Neural cell (in vitro differentiated cells): ENCODE data around the gene NT5E. TPM values are rescaled to one million over a fixed set of nuclear protein-coding genes. Genes with fewer than 3 reads are reported as not detected.

Experiments used
- H2AFZ ChIP-seq: fragments of 200-600, 300-800 bp; sonication (generic), shearing (Covaris generic); 2 replicates; pipeline ENCODE4 v1.6.0; 2014; ENCODE audit warnings: low read depth, mild to moderate bottlenecking, antibody characterized with exemption, low read length, moderate library complexity
- H3F3A ChIP-seq: fragments of 200-600 bp; shearing (Covaris generic); 2 replicates; pipeline ENCODE4 v1.6.1; 2016; ENCODE audit warnings: mild to moderate bottlenecking, moderate library complexity, mixed read lengths, antibody characterized with exemption, low read length; ENCODE audit not compliant: insufficient read depth, poor library complexity, severe bottlenecking
- H3K27ac ChIP-seq: fragments of 200-600, 300-800 bp; sonication (generic), shearing (Covaris generic); 2 replicates; pipeline ENCODE4 v1.5.1; 2014; ENCODE audit warnings: mild to moderate bottlenecking, low read length, moderate library complexity
- H3K27me3 ChIP-seq: fragments of 300-800, 200-600 bp; sonication (generic), shearing (Covaris generic); 2 replicates; pipeline ENCODE4 v1.6.0; 2014; ENCODE audit warnings: mild to moderate bottlenecking, low read depth, low read length, moderate library complexity; ENCODE audit not compliant: insufficient read depth
- H3K36me3 ChIP-seq: fragments of 300-800, 200-600 bp; sonication (generic), shearing (Covaris generic); 2 replicates; pipeline ENCODE4 v1.5.1; 2014; ENCODE audit warnings: mild to moderate bottlenecking, antibody characterized with exemption, low read length, moderate library complexity; ENCODE audit not compliant: insufficient read depth
- H3K4me2 ChIP-seq: fragments of 300-800, 200-600 bp; sonication (generic), shearing (Covaris generic); 2 replicates; pipeline ENCODE4 v1.6.0; 2014; ENCODE audit warnings: mild to moderate bottlenecking, low read length
- H3K4me3 ChIP-seq: fragments of 300-800, 200-600 bp; sonication (generic), shearing (Covaris generic); 2 replicates; pipeline ENCODE4 v1.5.1; 2014; ENCODE audit warnings: mild to moderate bottlenecking, low read length, moderate library complexity
- H3K79me2 ChIP-seq: fragments of 200-600 bp; shearing (Covaris generic); replicated peaks from 2 replicates; pipeline ENCODE4 v1.6.0; 2014; ENCODE audit warnings: mild to moderate bottlenecking, low read length, moderate library complexity; ENCODE audit not compliant: insufficient read depth
- H3K9ac ChIP-seq: fragments of 300-800, 200-600 bp; sonication (generic), shearing (Covaris generic); 2 replicates; pipeline ENCODE4 v1.6.1; 2016; ENCODE audit warnings: mild to moderate bottlenecking, low read length, mixed read lengths
- H3K9me2 ChIP-seq: fragments of 200-600 bp; shearing (Covaris generic); 2 replicates; pipeline ENCODE4 v1.6.1; 2016; ENCODE audit warnings: mild to moderate bottlenecking, low read length, mixed read lengths; ENCODE audit not compliant: insufficient read depth
- H3K9me3 ChIP-seq: fragments of 200-600, 300-800 bp; sonication (generic), shearing (Covaris generic); 2 replicates; pipeline ENCODE4 v1.6.1; 2016; ENCODE audit warnings: mild to moderate bottlenecking, mixed run types, low read length, moderate library complexity, mixed read lengths
- H4K20me1 ChIP-seq: fragments of 200-600 bp; shearing (Covaris generic); 2 replicates; pipeline ENCODE4 v1.6.1; 2016; ENCODE audit warnings: mild to moderate bottlenecking, mixed run types; ENCODE audit not compliant: insufficient read depth
- CTCF ChIP-seq: fragments of 450-650 bp; IDR thresholded peaks from 2 replicates; pipeline ENCODE4 v1.5.1; 2014; ENCODE audit warnings: antibody characterized with exemption, mild to moderate bottlenecking, moderate library complexity; ENCODE audit not compliant: poor library complexity, severe bottlenecking
- EP300 ChIP-seq: fragments of 450-650 bp; conservative IDR thresholded peaks from 2 replicates; pipeline ENCODE4 v1.6.1; 2014; ENCODE audit warnings: antibody characterized with exemption, mild to moderate bottlenecking, moderate library complexity; ENCODE audit not compliant: poor library complexity, severe bottlenecking
- EZH2 ChIP-seq: fragments of 200-600, 300-800 bp; shearing (Covaris generic), sonication (generic); IDR thresholded peaks from 2 replicates; pipeline ENCODE4 v1.6.1; 2014; ENCODE audit warnings: antibody characterized with exemption, low read length, borderline replicate concordance, mild to moderate bottlenecking; ENCODE audit not compliant: insufficient read depth, poor library complexity, severe bottlenecking
- MXI1 ChIP-seq: fragments of 450-650 bp; conservative IDR thresholded peaks from 2 replicates; pipeline ENCODE4 v1.6.1; 2014; ENCODE audit warnings: antibody characterized with exemption, mild to moderate bottlenecking; ENCODE audit not compliant: poor library complexity, severe bottlenecking
- POLR2AphosphoS5 ChIP-seq: IDR thresholded peaks from 2 replicates; pipeline ENCODE4 v1.6.1; 2012
- RAD21 ChIP-seq: fragments of 450-650 bp; conservative IDR thresholded peaks from 2 replicates; pipeline ENCODE4 v1.6.1; 2014; ENCODE audit warnings: antibody characterized with exemption, mild to moderate bottlenecking, moderate library complexity
- REST ChIP-seq: IDR thresholded peaks from 2 replicates; pipeline ENCODE4 v1.6.1; 2012; ENCODE audit warnings: borderline replicate concordance
- SMC3 ChIP-seq: fragments of 450-650 bp; conservative IDR thresholded peaks from 2 replicates; pipeline ENCODE4 v1.6.1; 2014; ENCODE audit warnings: antibody characterized with exemption, mild to moderate bottlenecking, moderate library complexity; ENCODE audit not compliant: poor library complexity
- TAF1 ChIP-seq: IDR thresholded peaks from 2 replicates; pipeline ENCODE4 v1.6.1; 2012; ENCODE audit warnings: low read depth
- polyA plus RNA-seq: library from polyadenylated mRNA; depleted of rRNA; stranded (reverse); fragments of >200 nt; gene quantifications from 2 replicates; pipeline ENCODE4 v1.2.3, GENCODE V29; 2014

Gene NT5E
- polyA plus RNA-seq, 1 donor from 2014 or later = not detected

- Histone ChIP-seq H2AFZ (no peak overlapping the region), H3K9ac (no peak overlapping the region), H3K9me2 (no peaks in the 10 kb centered on the region), H3K79me2 (no peaks in the 10 kb centered on the region), H3K36me3 (no peaks in the 10 kb centered on the region), H3K27ac (no peak overlapping the region), H3K27me3 (no peaks in the 10 kb centered on the region), H3F3A (no peaks in the 10 kb centered on the region), H3K4me3 (no peak overlapping the region), H3K4me2 (no peak overlapping the region), H3K9me3 (no peaks in the 10 kb centered on the region), H4K20me1 (no peaks in the 10 kb centered on the region)
- TF ChIP-seq REST = no peak
- TF ChIP-seq EZH2 = no peak
- no peak for TF ChIP-seq RAD21
- no peak for TF ChIP-seq TAF1
- TF ChIP-seq CTCF = no peak
- no peak for TF ChIP-seq POLR2AphosphoS5
- TF ChIP-seq SMC3 = no peak
- TF ChIP-seq EP300 = no peak
- no peak for TF ChIP-seq MXI1
Measured at GRCh38 chr6:85408039-85408438, 41.8 kb upstream of the NT5E start.

DNA sequence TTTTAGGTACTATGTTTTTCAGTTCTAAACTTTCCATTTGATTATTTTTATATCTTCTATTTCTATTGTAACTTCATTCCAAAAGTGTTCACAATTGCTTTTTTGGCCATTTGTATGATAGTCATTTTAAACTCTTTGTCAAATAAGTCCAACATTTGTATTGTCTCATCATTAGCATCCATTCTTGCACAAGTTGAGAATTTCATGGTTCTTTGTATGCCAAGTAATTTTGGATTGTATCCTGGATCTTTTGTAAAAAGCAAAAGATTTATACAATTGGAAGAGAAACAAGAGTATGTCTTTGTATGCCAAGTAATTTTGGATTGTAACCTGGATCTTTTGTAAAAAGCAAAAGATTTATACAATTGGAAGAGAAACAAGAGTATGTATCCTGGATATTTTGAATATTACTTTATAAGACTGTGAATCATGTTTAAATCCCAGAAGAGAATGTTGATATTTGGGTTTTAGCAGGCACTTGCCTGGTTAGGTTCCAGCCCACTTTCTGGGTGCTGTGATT lies 36.9 kb upstream of the NT5E start:
- no peaks in the 10 kb centered on the region for H3K36me3 ChIP-seq
- H3K9me3 ChIP-seq = no peaks in the 10 kb centered on the region
- H3F3A ChIP-seq = no peaks in the 10 kb centered on the region
- TF ChIP-seq REST (no peak), EP300 (no peak), RAD21 (no peak), TAF1 (no peak), POLR2AphosphoS5 (no peak), SMC3 (no peak), CTCF (no peak)
- no peak overlapping the region for H2AFZ ChIP-seq
- H4K20me1 ChIP-seq = no peaks in the 10 kb centered on the region
- H3K4me3 ChIP-seq = no peak overlapping the region
- H3K27me3 ChIP-seq = no peaks in the 10 kb centered on the region
- no peaks in the 10 kb centered on the region for H3K79me2 ChIP-seq
- H3K9ac ChIP-seq = no peak overlapping the region
- H3K4me2 ChIP-seq = no peak overlapping the region
- H3K9me2 ChIP-seq = no peaks in the 10 kb centered on the region
- H3K27ac ChIP-seq = no peak overlapping the region
